GM18520 (cell line): ENCODE data around the gene TMEM109.

Source experiments
- ATAC-seq: cut with Tn5 transposase; IDR thresholded peaks from one replicate; pipeline ENCODE4 v1.9.1; 2021; ENCODE audit not compliant: unreplicated experiment

TMEM109 gene

DNA sequence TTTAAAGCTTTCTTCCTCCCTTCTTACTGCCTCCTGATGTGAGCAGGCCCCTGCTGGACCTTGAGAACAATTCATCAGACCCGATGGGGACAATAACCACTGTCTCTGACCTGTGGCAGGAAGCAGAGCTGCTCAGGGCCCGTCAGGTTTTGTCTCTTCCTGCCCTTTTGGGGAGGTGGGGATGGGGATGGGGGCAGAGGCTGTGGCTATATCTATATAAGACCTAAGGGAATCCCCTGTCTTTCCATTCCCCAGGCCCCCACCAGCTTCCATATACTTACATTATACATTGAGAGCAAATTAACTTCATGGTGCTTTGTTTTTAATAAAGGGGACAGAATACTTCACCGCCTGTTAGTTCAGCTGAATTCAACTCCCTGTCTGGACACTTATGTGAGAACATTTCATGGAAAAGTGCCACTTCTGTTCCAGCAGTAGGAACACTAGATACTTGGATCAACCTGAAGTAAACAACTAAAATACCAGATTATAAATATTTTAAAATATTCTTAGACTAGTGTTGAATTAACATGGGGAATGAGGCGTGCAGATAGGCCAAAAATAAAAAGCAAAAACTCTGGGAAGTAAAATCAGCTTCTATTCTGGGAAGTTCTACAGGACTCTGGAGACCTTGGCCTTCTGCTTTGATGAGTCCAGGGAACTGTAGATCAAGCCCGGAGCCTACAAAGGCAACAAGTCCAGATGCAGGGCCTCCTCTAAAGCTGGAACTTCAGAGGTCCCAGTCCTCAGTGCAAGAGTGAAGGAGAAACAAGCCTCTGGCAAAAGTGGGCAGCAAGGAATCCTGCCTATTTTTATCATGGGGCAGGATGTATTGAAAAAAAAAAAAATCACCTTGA, 35.5 kb upstream of the TMEM109 start:
- no peak for ATAC-seq

GRCh38 chr11:60879104-60879503, 34.9 kb upstream of the TMEM109 start:
- no peak for ATAC-seq

GRCh38 chr11:60879971-60880588, 33.9 kb upstream of the TMEM109 start:
- no peak for ATAC-seq

GRCh38 chr11:60880643-60881282, 33.2 kb upstream of the TMEM109 start:
- ATAC-seq = no peak

DNA sequence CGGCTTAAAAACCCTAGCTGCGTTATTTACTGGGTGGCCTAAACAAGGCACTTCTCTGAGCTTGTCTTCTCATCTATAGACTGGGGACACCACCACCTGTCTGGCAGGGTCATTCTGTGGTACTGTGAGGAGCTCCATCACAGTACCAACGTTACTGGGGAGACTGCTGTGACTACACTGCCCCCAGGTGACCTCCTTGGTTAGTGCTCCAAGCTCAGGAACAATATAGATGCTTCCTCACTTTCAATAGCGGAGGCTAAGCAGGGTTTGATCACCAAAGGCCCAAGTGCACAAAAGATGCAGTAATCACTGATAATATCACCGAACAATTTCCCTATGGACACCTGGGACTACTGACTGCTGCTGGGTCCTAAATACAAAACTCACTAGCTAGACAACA, 26.4 kb upstream of the TMEM109 start:
- no peak for ATAC-seq

- ATAC-seq = no peak
These were observed 24.1 kb upstream of the TMEM109 start for GRCh38 chr11:60889869-60890311.

DNA sequence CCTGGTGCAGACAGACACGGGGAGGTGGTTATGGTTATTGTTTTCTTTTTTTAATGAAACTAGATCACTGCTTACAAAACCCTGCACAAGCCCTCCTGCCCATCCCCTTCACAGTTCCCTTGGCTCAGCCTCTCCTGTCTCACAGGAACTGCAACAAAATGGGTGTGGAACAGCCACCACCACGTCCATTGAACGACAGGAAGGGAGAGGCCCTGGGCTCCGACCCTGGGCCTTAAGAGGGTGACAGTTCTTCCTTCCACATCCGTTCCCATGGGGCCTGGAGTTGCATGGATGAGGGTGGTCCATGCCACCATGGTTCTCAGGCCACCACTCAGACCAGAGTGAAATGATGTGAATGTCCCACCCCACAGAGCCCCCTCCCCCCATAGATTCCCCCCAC, 23.3 kb upstream of the TMEM109 start:
- ATAC-seq = no peak

DNA sequence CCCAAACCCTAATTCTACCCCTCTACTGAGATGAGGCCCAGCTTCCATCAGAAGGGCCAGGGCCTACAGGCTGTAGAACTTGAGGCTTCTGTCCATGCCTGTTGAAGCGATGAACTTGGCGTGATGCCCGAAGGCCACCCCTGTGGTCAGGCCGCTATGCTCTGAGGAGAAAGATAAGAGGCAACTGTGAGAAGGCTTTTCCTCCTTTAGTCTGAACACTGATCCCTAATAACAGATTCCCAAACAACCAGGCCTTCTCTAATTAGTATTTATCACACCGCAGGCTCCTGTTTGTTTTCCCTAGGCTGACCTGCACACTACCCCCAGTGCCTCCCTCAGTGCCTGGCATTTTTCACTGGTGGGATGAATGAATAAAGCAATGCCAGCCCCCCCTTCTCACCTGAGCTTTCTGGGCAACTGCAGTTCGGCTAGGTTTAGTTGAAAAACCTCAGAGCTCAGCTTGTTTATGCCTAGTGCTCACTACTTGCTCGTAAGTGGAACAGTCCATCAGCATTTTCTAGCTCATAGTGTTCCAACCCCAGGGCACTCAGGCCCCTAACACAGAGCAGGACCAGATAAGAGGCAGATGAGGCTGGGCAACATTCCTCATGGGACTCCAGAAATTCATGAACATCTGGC, 22.7 kb upstream of the TMEM109 start:
- ATAC-seq = no peak

GRCh38 chr11:60895687-60896086, 18.3 kb upstream of the TMEM109 start:
- ATAC-seq = no peak

- no peak for ATAC-seq
These were observed 16.5 kb upstream of the TMEM109 start for GRCh38 chr11:60897496-60897895.

DNA sequence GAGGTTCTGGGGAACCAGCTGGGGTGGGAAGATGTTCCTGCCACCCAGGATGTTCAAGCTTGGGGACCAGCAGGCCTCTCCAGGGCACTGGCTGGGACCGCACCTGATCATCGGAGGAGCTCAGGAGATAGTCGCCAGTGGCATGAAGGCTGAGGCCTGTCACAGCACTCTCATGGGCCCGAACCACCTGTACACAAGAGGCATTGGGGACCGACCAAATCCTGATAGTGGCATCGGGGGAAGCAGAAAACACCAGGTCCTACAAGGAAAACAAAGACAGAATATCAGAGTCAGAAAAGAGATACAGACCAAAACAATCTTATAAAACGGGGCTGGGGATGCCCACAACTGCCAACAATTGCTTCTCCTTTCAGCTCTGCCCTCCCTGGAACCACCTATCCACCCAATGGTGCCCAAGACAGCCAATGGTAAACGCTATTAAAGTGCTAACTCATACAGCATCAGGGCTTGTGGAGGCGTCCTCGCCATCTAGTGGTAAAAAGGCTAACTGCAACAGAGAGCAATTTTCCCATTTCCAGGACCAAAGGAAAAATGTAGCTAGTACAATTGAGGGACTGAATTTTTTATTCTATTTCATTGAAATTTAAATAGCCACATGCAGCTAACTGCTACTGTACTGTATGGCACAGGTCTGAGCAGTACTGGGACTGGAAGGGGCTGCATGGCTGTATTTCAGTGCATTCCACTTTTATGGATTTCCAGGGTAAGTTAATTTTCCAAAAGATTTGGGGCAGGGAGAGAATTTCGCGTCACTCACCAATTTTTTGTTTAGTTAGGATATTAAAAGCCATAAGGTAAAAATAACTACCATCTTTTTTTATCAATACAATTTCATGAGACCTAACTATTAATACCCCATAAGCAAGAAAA, 14.7 kb upstream of the TMEM109 start:
- no peak for ATAC-seq

- ATAC-seq = no peak
These were observed 14.0 kb upstream of the TMEM109 start for GRCh38 chr11:60899977-60900376.

DNA sequence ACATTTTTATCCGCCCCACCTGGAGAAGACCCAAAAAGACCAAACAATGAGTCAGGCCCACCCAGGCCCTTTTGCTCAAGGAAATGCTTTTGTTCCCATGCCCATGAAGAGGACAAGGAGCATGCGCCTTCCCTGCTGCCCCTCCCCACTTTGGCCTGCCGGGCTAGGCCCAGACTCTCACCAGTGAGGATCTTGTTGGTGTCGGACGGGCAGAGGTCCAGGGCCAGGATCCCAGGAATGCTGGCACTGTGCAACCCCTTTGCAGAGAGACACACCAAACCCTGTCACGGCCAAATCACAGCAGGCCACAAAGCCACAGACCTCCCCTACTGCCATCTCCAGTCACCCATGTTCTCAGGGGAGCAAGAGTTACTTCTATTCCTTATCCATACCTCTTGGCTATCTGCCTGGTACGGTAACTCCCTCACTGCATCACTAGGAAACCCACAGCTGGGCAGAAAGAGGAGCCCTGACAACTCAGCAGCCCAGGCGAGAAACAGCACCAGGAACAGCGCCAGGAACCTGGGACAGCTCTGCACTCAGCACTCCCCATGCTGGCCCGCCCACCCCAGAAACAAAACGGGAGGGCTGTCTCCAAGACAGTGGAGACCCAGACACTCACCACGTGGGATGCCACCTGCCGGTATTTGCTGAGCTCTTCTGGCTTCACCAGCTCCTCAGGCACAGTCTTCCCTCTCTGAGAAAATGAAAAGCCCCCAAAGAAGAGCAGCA, 13.1 kb upstream of the TMEM109 start:
- ATAC-seq = no peak

GRCh38 chr11:60902625-60903024, 11.3 kb upstream of the TMEM109 start:
- ATAC-seq = no peak

- ATAC-seq = no peak
These were observed 8.9 kb upstream of the TMEM109 start for GRCh38 chr11:60905047-60905446.

GRCh38 chr11:60905551-60906113, 8.3 kb upstream of the TMEM109 start:
- no peak for ATAC-seq

DNA sequence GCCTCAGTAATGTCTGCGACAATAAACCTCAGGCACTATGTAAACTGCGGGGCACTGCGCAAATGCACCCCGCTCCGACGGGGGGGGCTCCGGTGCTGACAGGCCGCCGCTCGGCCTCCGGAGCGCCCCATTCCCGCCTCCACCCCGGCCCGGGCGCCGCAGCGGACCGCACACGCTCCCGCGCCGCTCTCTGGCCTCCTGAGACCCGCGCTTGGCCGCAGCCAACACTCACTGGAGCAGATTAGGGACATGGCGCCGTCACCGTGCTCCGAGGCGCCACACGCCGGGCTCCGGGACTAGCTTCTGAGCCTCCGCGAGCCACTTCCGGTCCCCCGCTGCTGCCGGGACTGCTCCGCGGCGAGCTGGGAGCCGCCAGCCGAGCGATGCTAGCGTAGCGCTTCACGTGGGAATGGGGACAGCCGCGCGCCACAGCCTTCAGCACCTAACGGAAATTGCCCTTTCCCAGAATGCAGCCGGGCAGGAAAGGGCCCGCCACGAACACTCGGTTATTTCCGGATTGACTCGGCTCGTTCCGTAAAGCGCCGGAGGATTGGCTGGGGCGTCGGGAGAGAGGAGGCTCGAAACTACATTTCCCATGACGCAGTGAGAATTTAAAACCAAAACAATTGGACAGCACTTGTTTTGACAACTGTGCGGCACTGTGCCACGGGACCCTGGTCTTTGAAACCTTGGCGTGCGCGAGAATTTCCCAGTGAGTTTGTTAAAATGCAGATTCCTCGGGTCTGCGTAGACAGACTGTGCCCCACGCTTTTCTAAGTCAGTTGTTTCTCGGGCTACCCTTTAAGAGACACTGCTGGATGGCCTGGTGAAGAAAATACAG, 7.6 kb upstream of the TMEM109 start, which contains the start of gene PRPF19:
TSS of gene PRPF19 (minus strand) at position 454 of the 841 bp plus-strand sequence. CDS start at position 251, 203 bp downstream.
- peak; percentile 73 for ATAC-seq

DNA sequence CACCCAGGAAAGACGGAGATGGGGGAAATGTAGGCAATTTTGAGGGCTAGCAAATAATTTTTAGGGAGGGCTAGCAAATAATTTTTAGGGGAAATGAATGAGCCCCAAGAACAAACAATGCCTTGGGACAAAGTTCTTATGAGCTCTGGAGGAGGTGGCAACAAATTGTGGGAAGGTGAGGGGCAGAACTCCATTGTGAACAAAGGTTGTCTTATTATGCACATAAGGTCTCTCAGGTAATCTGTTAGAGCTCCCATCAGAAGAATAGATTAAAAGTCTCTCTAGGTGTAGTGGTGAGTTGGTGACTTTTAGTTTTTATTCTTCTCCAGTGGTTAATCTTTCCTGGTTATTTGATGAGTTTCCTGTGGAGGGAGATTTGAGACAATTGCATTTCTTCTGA, 5.2 kb upstream of the TMEM109 start:
- no peak for ATAC-seq
